Measurements from ENCODE around the gene VDAC1.
"Not testable (repeated sequence)": the region's sequence is repeated elsewhere in the genome, so short reads cannot be mapped to it uniquely, and the experiment has no call there.

VDAC1 gene

DNA sequence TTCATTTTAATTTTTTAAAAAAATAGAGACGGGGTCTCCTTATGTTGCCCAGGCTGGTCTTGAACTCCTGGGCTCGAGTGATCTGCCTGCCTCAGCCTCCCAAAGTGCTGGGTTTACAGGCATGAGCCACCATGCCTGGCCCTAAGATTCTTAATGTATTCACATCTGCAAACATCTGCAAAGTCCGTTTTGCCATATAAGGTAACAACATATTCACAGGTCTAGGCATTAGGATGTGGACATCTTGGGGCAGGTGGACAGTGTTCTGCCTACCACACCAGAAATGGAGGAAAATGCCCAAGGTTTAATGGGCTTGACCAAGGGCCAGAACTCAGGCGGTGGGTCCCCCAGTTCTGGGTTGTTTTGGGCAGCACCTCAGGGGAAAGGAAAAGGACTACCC, 41.6 kb upstream of the VDAC1 start:
- no peak overlapping the region for H3K27ac ChIP-seq

DNA sequence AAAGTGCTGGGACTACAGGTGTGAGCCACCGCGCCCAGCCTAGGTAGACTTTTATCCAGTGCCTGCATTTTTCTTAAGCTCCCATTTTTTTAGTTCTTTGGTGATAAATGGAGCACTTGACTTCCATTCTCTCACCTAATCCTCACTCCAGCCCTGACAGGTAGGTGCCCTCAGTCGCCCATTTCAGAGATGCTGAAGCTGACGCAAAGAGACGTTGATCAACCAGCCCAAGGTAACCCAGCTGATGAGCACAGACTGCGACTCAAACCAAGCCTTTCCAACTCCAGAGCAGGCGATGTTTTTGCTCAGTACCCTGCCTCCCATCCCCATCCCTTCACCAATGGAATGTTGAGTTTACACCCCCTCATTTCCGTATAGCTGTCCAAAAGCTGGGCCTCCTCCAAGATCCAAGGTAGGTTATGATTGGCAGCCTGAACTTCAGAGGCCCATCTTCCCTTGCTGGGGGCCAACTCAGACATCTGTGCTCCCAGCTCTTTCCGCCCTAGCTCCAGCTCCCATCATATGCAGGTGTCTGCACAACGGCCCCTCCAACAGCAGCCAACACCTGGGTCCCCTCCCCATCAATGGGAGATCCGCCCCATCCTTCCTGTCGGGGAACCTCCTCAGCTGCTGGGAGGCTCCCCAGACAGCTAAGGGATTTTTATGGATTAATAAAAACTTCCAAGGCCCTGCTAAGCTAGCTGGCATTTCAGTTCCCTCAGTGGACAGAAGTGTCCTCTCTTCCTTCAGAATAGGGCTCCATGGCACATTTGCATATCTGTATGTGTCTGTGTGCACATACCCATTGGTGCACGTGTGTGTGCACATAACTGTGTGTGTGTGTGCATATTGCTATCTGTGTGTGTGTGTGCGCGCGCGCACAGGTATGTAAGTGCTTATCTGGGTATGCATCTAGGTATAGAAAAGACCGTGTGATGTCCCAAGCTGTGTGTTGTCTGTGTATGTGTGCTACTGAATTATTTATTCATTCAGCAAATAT, 39.3 kb upstream of the VDAC1 start:
- TF ChIP-seq, protein P1, sequence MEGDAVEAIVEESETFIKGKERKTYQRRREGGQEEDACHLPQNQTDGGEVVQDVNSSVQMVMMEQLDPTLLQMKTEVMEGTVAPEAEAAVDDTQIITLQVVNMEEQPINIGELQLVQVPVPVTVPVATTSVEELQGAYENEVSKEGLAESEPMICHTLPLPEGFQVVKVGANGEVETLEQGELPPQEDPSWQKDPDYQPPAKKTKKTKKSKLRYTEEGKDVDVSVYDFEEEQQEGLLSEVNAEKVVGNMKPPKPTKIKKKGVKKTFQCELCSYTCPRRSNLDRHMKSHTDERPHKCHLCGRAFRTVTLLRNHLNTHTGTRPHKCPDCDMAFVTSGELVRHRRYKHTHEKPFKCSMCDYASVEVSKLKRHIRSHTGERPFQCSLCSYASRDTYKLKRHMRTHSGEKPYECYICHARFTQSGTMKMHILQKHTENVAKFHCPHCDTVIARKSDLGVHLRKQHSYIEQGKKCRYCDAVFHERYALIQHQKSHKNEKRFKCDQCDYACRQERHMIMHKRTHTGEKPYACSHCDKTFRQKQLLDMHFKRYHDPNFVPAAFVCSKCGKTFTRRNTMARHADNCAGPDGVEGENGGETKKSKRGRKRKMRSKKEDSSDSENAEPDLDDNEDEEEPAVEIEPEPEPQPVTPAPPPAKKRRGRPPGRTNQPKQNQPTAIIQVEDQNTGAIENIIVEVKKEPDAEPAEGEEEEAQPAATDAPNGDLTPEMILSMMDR (conservative IDR thresholded peaks at IDR 0.05): no peak
- no peak overlapping the region for H3K27ac ChIP-seq

More for the DNA sequence above, 41.6 kb upstream of the VDAC1 start:
- TF ChIP-seq, protein P1 (conservative IDR thresholded peaks at IDR 0.05): no peak

DNA sequence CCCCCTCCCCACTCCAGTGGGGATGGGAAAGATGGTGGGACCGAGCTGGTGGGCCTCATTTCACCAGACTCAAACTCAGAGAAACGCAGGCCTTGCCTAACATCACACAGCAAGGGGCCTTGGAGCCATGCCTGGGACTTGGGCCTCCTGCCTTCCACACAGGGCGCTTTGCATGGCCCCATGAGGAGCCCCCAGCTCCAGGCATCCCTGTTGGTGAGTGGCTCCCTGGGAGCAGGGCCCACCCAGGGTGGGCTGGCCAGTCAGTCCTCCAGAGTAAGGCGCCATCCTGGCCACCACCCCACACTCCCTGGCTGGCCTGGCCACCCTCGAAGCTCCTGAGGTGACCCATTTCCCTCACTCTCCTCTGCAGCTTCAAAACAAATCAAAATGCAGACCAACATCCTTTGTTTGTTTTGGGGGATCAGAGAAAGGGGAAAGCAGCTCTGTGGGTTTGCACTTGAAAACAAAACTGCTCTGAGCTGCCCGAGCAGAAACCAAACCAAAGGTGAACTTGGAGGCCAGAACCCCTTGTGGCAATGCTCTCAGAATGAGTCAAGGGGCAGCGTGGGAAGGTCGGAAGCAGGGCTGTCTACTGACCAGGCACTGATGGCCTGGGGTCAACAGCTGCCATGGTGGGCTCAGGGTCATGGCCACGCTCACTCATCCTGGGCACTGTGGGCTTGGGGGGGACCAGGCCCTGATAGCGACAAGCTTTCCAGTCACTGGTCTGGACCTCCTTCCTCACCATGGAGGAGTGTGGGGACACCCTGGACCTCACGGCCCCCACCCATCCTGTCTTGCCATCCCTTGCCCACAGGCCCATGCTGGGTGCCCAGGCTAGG, 37.0 kb upstream of the VDAC1 start:
- TF ChIP-seq, protein P1 (conservative IDR thresholded peaks at IDR 0.05): no peak
- no peak overlapping the region for H3K27ac ChIP-seq

DNA sequence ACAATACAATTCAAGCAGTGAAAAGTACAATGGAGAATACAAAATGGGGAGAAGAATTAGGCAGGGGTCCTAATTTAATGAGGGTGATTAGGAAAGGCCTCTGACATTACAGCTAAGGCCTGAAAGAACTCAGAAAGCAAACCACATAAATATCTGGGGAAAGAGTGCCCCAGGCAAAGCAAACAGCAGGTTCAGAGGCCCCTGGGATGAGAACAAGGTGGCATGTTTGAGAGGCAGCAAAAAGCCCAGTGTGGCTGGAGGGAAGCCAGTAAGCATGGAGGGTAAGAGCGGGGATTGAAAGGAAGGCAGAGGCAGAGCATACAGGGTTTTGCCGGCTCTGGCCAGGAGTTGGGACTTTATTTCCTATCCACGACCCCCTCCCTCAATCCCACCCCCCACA, 33.4 kb upstream of the VDAC1 start:
- H3K27ac ChIP-seq: peak overlapping the region; percentile 13; the same call in 1 of the 2 replicates
- TF ChIP-seq, protein P1 (conservative IDR thresholded peaks at IDR 0.05): no peak

DNA sequence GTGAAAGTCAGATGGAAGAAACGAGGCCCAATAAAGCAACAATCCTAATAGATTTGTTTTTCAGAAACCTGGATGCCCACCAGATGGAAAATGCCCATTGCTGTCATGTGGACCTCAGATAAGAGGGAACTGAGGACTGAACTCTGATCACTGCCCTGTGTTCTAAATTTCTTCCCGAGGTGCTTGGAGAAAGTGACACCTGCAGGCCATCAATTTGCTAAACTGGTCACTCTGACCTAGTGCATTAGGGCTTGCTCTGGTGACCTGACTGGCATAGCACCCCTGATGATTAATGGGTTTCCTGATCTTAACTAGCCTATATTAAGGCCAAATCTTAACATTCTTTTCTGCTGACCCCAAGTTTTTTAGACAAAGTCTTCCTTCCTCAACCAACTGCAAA, 32.4 kb upstream of the VDAC1 start:
- no peak overlapping the region for H3K27ac ChIP-seq
- TF ChIP-seq, protein P1 (conservative IDR thresholded peaks at IDR 0.05): no peak

DNA sequence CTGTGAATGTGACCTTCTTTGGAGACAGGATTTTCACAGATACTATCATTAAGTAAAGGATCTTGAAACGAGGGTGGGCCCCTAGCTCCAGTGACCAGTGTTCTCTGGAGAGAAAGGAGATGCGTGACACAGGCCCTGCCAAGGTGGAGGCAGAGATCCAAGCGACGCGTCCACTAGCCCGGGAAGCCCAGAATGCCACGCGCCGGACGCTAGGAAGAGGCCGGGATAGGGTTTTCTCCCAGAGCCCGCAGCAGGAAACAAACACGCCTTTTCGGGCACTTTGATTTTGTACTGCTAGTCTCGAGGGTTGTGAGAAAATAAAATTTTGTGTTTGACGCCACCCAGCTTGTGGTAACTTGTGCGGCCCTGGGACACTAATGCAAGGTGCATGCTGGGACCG, 29.6 kb upstream of the VDAC1 start:
- H3K27ac ChIP-seq: no peak overlapping the region
- TF ChIP-seq, protein P1 (conservative IDR thresholded peaks at IDR 0.05): no peak

DNA sequence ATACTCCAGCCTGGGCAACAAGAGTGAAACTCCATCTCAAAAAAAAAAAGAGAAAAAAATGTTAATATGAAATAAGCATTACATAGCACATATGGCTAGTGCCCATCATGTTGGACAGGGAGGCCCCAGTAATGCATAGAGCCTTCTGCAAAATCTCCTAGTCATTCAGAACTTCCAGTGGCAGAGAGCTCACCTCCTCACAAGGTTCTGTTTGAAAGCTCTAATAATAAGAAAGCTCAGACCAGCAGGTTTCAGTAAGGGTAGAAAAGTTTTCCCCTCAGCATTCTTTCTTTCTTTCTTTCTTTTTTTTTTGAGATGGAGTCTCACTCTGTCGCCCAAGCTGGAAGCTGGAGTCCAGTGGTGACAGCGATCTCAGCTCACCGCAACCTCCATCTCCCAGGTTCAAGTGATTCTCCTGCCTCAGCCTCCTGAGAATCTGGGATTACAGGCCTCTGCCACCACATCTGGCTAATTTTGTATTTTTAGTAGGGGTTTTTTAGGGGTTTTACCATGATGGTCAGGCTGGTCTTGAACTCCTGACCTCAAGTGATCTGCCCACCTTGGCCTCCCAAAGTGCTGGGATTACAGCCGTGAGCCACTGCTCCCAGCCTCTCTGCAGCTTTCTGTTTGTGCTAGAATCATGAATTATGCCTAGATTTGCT, 25.7 kb upstream of the VDAC1 start:
- H3K27ac ChIP-seq: not testable (repeated sequence)

All from VCaP (cell line).